Kidney (tissue), 14 donors: Measurements from ENCODE around the gene GRID1. TPM values are rescaled to one million over a fixed set of nuclear protein-coding genes. Genes with fewer than 3 reads are reported as not detected.

Experiments
- DNase-seq, 5 donors: peaks; one replicate each; pipeline ENCODE4 v3.0.0-alpha.2; 2013 to 2020
- FAIRE-seq: peaks from 2 replicates; lab custom pipeline; 2012; peaks lifted over from hg19 to GRCh38; lab: Jason Lieb, UNC
- H3K27ac ChIP-seq, 2 donors: one replicate each; pipeline ENCODE4 v1.7.0; 2013; ENCODE audit warnings: low read depth in 2 of 2, low read length in 2 of 2, inconsistent platforms in 1 of 2
- H3K27me3 ChIP-seq: one replicate; pipeline ENCODE4 v1.7.1; 2013; ENCODE audit warnings: low read length, inconsistent platforms; ENCODE audit not compliant: control insufficient read depth, insufficient read depth
- H3K36me3 ChIP-seq, 3 donors: one replicate each; pipeline versions ENCODE4 v1.7.0 to v1.7.1; 2013; ENCODE audit warnings: low read length in 3 of 3, control low read depth in 1 of 3, inconsistent platforms in 1 of 3; ENCODE audit not compliant: insufficient read depth in 3 of 3, control insufficient read depth in 2 of 3
- H3K4me1 ChIP-seq, 3 donors: one replicate each; pipeline versions ENCODE4 v1.7.0 to v1.7.1; 2013; ENCODE audit warnings: low read length in 3 of 3, inconsistent platforms in 1 of 3, low read depth in 1 of 3; ENCODE audit not compliant: control insufficient read depth in 2 of 3, insufficient read depth in 2 of 3
- H3K4me3 ChIP-seq, 3 donors: one replicate each; pipeline versions ENCODE4 v1.7.0 to v1.8.1; 2013; ENCODE audit warnings: low read length in 3 of 3, control low read depth in 1 of 3, inconsistent platforms in 1 of 3
- H3K9ac ChIP-seq, 3 donors: one replicate each; pipeline versions ENCODE4 v1.7.0 to v1.7.1; 2013; ENCODE audit warnings: low read length in 3 of 3, control low read depth in 1 of 3, inconsistent platforms in 1 of 3
- H3K9me3 ChIP-seq, 3 donors: one replicate each; pipeline versions ENCODE4 v1.7.0 to v1.7.1; 2013; ENCODE audit warnings: low read length in 3 of 3, control low read depth in 1 of 3, inconsistent platforms in 1 of 3; ENCODE audit not compliant: control insufficient read depth in 2 of 3, insufficient read depth in 1 of 3
- intact Hi-C: fragments of 100-400 bp; cut with DNase I; formaldehyde crosslinking; loops from one replicate; pipeline ENCODE4 v1.11.1; 2022
- polyA plus RNA-seq: library from polyadenylated mRNA; stranded (reverse); fragments of 350-450 nt; fragmentation: Illumina TruSeq; extraction: RNeasy Lipid Tissue Mini Kit (QIAGEN cat#74804); gene quantifications from one replicate; pipeline ENCODE4 v1.2.3, GENCODE V29; 2014; ENCODE audit warnings: low read depth, low replicate concordance; ENCODE audit not compliant: insufficient read depth
- total RNA-seq: library from RNA; stranded (reverse); fragmentation: NEBNext Ultra II Directional; extraction: Animal tissue kit (Norgen Biotek cat#: 25700); gene quantifications from one replicate; pipeline ENCODE4 v1.2.1, GENCODE V29; 2021
- TF ChIP-seq, protein P1 (sequence below): IDR thresholded peaks from 3 replicates; pipeline ENCODE4 v1.5.1; 2012; ENCODE audit warnings: mild to moderate bottlenecking, moderate library complexity, borderline replicate concordance; ENCODE audit not compliant: insufficient read depth; ENCODE audit errors: extremely low read depth
- donor health status: control.
- donor health status: control.
- donor health status: control.
- donor health status: control.
- donor health status: control.
- donor health status: DM: yes; HTN: yes; CAD: no.
- donor health status: Normal renal cell carcinoma (clear cell type).

The GRID1 gene
- total and polyA plus RNA-seq, 2 donors from 2014 or later: 0.37 to 1.4 TPM

DNA sequence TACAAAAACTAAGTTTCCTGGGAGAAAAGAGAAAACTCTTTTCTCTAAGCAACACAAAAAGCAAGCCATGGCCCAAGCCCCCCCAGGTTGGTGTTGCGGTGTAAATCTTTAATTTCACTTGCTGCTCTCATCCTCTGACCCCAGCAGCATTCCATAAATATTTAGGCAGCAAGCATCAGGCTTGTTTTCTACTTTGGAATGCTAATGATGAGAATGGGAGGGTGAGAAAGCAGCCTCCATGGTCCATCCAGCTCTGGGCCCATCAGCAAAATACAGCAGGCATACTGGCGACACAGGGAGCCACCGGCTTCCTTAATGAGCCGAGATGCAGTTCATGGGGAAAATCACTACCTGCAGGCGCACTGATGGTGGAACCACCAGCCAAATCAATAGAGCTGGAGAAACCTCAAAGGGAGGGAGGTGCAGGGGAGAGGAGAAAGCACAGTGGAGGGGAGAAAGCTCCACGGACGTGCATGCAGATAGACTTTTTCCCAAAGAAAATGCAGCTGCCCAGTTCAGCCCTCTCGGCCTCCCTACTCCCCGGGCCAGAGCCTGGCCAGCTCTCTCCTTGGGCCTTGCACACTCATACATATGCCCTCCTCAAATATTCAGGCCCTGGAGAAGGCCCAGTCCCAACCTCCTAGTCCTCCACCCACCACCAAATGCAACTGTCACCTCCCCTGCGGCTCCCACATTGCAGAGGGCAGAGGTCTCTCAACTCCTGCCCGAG, 131.9 kb downstream of the GRID1 start:
- intact Hi-C loops: no loop called here
- no peak for FAIRE-seq
- peak in 3 of 5 donors; percentile 27 to 61 (median 52) for DNase-seq

DNA sequence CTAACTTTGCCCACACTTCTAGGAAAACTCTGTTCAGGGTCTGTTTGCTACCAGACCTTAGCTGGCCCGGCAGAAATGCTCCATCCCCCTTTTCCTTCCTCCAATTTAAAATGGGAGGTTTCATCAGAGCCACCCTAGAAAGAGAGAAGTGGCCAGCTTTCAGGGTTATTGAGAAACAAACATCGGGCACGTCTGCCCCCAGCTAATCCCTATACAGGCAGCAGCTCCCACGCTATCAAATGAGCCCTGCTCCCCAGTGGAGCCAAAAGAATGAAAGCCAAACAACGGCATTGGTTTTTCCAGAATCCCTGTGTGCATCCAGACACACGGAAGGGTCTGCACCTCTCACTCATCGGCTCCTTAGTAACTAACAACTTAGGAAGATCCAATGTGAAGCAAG, 132.5 kb downstream of the GRID1 start:
- TF ChIP-seq, protein P1, sequence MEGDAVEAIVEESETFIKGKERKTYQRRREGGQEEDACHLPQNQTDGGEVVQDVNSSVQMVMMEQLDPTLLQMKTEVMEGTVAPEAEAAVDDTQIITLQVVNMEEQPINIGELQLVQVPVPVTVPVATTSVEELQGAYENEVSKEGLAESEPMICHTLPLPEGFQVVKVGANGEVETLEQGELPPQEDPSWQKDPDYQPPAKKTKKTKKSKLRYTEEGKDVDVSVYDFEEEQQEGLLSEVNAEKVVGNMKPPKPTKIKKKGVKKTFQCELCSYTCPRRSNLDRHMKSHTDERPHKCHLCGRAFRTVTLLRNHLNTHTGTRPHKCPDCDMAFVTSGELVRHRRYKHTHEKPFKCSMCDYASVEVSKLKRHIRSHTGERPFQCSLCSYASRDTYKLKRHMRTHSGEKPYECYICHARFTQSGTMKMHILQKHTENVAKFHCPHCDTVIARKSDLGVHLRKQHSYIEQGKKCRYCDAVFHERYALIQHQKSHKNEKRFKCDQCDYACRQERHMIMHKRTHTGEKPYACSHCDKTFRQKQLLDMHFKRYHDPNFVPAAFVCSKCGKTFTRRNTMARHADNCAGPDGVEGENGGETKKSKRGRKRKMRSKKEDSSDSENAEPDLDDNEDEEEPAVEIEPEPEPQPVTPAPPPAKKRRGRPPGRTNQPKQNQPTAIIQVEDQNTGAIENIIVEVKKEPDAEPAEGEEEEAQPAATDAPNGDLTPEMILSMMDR: no peak
- no peaks in the 10 kb centered on the region for H3K27me3 ChIP-seq
- no peak overlapping the region for H3K4me3 ChIP-seq
- DNase-seq: no peak
- no peaks in the 10 kb centered on the region for H3K36me3 ChIP-seq
- H3K9ac ChIP-seq: no peak overlapping the region
- H3K9me3 ChIP-seq: no peaks in the 10 kb centered on the region
- FAIRE-seq: no peak
- H3K27ac ChIP-seq: no peak overlapping the region
- intact Hi-C loops: no loop called here
- no peaks in the 10 kb centered on the region for H3K4me1 ChIP-seq

More for the DNA sequence above, 131.9 kb downstream of the GRID1 start:
- Histone ChIP-seq H3K27ac (no peak overlapping the region), H3K9me3 (no peaks in the 10 kb centered on the region), H3K4me1 (no peaks in the 10 kb centered on the region), H3K9ac (no peak overlapping the region), H3K27me3 (no peaks in the 10 kb centered on the region), H3K4me3 (no peak overlapping the region), H3K36me3 (no peaks in the 10 kb centered on the region)
- TF ChIP-seq, protein P1: no peak

DNA sequence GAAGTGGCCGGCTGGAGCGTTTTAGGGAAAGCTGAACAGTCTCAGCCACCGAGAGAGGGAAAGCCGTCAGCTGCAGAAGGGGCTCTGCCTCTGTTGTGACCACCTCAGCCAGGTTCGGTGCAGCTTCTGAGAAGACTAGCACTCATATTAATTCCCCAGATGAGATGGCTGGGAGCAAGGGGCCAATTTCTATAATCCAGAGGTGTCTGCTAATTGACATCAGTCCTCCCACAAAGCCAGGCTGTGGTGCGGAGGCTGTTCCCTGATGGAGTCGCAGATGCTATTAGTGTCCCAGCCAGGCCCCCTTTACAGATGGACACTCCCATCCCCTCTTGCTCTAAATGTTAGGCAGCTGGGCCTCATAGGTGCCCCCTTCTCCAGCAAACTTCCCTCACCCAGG, 133.5 kb downstream of the GRID1 start:
- no peaks in the 10 kb centered on the region for H3K36me3 ChIP-seq
- no peaks in the 10 kb centered on the region for H3K4me1 ChIP-seq

More for the DNA sequence above, 133.5 kb downstream of the GRID1 start:
- TF ChIP-seq, protein P1: no peak
- intact Hi-C loops: no loop called here
- H3K4me3 ChIP-seq: no peak overlapping the region
- FAIRE-seq (no peak), DNase-seq (peak in 1 of 5 donors; percentile 39)
- H3K27me3 ChIP-seq: no peaks in the 10 kb centered on the region
- H3K9ac ChIP-seq: no peak overlapping the region
- H3K27ac ChIP-seq: no peak overlapping the region
- no peaks in the 10 kb centered on the region for H3K9me3 ChIP-seq
